Stimulated activated CD4-positive, alpha-beta T cell treated with anti-CD3 and anti-CD28 coated beads, Interleukin-15, amount 100 ng/mL, for 1 hour (primary cell): ENCODE data around the gene RPL35A.
"Not testable (repeated sequence)": the region's sequence is repeated elsewhere in the genome, so short reads cannot be mapped to it uniquely, and the experiment has no call there.

Source experiments
- DNase-seq, 2 donors: peaks; one replicate each; pipeline ENCODE4 v3.0.0-alpha.2; 2020; ENCODE audit warnings: low read depth in 1 of 2, low spot score in 1 of 2

The RPL35A gene

DNA sequence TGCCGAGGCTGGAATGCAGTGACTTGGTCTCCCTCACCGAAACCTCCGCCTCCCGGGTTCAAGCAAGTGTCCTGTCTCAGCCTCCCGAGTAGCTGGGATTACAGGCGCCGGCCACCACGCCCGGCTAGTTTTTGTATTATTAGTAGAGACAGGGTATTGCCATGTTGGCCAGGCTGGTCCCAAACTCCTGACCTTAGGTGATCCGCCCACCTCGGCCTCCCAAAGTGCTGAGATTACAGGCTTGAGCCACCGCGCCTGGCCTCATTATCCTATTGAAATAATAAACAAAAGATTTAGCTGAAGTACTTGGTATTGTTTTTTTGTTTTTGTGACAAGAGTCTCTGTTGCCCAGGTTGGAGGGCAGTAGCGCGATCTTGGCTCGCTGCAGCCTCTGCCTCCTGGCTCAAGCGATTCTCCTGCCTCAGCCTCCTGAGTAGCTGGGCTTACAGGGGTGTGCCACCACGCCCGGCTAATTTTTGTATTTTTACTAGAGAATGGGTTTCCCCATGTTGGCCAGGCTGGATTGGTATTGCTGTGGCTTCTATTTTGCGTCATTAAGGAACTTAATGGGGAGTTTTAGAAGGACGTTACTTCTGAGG lies 1.5 kb downstream of the RPL35A start:
- no peak for DNase-seq

DNA sequence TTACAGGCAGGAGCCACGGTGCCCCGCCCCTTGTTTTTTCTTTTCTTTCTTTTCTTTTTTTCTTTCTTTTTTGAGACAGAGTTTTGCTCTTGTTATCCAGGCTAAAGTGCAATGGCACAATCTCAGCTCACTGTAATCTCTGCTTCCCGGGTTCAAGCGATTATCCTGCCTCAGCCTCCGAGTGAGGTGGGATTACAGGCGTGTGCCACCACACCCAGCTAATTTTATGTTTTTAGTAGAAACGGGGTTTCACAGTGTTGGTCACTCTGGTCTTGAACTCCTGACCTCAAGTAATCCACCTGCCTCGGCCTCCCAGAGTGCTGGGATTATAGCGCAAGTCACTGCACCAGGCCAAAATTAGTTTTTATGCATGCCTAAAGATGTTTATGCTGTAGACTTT lies 2.5 kb downstream of the RPL35A start:
- DNase-seq, result no peak

DNA sequence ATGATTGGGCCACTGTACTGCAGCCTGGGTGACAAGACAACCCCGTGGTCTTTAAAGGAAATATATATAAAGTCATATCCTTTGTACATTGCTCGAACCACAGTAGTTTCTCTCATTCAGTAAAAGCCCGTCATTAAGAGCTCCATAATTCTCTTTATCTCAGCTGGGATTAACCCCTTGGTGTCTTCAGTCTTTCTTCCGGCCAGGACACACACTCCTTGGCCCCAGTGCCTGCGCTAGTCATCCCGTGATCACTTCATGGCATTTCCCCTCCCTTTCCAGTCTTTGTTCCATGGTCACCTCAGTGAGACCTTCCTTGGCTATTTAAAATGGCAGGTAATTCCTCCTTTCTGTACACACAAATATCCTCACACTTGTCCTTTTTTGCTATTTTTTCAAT lies 3.3 kb downstream of the RPL35A start:
- no peak for DNase-seq

DNA sequence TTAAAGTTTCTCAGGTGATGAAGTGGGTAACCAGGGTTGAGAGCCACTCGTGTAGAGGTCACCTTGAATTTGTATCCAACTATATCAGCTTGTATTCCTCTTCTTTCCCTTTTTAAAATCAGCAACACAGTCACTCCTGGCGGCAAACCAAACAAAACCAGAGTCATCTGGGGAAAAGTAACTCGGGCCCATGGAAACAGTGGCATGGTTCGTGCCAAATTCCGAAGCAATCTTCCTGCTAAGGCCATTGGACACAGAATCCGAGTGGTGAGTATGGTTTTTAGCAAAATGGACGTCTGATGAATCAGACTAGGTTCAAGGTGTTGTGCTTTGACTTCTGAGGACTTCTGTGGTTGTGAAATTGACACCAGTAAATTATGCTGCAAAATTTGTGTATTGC lies 3.9 kb downstream of the RPL35A start:
- DNase-seq, result no peak

DNA sequence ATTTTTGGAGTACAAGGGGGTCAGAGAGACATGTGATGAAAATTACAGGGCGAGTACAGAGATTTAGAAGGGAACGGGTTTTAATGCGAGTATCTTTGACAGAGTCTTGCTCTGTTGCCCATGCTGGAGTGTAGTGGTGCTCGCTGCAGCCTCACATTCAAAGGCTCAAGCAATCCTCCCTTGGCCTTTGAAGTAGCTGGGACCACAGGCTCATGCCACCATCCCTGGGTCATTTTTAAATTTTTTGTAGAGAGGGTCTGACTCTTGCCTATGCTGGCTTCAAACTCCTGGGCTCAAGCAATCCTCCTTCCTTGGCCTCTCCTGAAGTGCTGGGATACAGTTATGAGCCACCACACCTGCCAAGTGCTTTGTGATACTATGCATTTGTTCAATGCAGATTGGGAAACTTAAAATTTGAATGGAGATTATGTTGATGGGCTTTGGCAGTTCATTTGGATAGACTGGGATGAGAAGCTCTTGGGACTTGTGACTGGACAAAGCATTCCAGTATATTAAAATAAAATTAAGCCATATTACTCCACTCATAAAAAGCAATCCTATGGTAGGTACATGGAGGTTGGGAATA lies 6.0 kb downstream of the RPL35A start:
- DNase-seq, result no peak

DNA sequence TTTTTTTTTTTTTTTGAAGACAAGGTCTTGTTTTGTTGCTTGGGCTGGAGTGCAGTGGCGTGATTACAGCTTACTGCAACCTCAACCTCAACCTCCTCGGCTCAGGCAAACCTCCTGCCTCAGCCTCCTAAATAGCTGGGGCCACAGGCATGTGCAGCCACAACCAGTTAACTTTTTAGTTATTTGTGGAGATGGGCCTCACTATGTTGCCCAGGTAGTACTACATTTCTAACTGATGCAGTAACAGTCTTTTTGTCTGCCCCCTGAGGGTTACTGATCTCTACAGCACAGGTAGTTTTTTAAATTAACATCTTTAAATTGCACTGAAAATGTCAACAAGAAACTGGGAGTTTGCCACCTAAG lies 6.6 kb downstream of the RPL35A start:
- DNase-seq, result no peak

DNA sequence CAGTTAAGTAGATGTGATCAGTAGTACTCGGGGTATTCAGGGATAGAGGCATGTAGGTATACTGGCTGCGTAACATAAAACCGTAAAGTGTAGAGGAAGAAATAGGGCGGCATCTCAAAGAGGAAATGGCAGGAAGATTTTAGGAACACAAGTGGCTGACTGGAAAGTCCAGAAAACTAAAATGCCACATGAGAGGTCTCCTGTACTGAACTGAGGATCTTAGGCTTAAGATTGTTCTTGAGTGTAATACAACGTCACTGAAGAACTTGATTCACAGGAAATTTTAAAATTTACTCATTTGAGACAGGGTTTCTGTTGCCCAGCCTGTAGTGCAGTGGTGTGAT lies 7.8 kb downstream of the RPL35A start:
- no peak for DNase-seq

DNA sequence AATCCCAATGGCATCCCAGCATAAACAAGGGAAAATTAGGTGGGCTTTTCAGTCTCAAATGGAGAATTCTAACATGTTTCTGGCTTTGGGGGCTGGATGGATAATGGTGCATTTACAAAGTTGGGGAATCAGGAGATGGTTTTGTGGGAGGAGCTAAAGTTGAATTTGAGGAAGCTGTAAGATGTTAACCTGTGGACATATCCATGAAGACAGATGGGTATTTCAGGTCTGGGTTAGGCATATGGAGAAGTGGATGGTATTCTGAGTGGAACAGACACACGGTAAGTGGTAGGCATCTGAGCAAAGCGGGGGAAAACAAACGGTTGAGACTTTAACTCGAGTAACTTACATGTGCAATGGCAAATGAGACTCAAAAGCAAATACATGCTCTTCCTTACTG lies 8.4 kb downstream of the RPL35A start:
- DNase-seq, result no peak

DNA sequence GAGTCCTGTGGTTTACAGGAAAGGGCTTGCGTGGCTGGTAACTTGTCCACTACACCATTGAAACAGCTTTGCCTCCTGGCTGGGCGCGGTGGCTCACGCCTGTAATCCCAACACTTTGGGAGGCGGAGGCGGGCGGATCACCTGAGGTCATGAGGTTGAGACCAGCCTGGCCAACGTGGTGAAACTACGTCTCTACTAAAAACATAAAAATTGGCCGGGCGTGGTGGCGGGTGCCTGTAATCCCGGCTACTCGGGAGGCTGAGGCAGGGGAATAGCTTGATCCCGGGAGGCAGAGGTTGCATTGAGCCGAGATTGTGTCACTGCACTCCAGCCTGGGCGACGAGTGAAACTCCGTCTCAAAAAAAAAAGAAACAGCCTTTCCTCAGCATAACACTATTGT lies 8.9 kb downstream of the RPL35A start:
- not testable (repeated sequence) for DNase-seq

DNA sequence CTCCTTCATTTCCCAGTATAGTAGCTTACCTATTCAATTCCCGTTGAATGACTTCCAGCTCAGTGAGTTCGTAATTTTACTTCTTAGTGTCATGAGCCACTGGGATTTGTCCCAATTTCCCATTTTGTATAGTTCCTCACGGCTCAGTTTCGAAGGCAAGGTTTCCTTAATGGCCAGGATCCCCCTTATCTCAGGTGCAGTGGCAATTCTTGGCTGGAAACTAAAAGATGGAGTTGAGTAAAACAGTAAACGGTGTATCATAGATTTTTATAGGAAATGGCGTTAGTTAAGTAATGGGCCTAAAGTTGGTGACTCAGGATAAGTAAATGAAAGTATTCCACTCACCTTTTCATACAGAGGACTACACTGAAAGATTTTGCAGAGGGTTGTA lies 9.5 kb downstream of the RPL35A start:
- DNase-seq, result no peak

DNA sequence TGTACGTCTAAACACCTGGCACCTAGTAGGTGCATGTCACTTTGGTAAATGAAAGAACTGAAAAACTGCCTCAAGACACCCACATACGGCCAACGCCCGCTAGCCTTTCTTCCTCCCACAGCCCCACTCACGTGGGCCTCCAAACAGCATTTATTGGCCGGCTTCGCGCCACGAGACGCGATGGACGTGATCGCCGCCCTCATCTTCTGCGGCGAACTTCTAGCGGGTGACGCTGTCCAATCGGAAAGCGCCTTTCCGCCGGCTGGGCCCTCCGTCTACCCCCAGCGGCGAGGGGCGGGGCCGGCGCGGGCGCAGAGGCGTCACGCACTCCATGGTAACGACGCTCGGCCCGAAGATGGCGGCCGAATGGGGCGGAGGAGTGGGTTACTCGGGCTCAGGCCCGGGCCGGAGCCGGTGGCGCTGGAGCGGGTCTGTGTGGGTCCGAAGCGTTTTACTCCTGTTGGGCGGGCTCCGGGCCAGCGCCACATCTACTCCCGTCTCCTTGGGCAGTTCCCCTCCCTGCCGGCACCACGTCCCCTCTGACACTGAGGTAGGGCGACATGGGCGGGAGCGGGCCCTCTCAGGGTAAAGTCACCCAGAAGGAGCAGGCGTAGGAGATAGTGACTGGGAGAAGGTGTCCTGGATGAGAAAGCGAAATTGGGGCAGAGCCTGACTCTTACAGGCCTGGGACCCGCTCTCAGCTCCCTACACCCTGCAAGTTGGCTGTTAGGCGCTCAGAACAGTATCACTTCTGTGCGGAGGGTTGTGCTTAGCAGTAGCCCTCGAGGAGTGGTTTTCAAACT lies 10.1 kb downstream of the RPL35A start, which contains the start of gene LMLN:
Gene LMLN, plus strand, starts transcription at position 327 of the 803 bp plus-strand sequence. Its CDS starts 29 bp downstream, at position 356.
- DNase-seq, result peak; percentile 87 to 95

DNA sequence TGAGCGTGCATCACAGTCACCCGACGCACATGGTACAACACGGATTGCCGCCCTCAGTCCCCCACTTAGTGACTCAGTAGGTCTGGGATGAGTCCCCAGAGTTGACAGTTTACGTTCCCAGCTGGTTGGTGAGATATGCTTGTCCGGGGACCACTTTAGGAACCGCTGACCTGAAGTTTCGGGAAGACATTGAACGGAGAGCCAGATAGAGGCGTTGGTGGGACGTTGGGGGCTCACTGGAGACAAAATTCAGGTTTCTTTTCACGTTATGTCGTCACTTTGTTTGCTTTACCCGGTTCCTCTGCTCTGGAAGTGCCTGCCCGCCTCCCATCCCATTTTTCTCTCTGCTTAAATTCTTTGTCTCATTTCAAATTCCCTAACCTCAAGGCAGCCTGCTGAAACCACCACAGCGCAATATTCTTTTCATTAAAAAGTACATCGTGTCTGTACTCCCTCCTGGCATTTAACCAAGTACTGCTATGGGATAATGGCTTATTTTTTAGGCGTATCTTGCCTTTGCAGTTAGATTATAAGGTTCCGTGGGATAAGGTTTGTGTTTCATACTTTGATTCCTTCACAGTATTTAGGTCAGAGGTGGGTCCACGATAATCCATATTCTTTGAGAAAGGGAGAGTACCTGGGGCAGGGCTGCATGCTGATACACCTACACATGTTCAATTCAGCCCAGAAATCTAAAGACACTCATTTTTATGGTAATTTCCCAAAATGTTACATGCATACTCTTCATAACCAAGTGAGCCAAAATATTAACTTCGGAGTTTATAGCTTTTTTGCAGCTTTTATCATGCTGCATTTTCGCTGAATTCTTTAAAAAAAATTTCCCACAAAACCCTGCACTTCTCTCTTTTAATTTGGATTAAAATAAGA lies 10.9 kb downstream of the RPL35A start:
- DNase-seq, result no peak

DNA sequence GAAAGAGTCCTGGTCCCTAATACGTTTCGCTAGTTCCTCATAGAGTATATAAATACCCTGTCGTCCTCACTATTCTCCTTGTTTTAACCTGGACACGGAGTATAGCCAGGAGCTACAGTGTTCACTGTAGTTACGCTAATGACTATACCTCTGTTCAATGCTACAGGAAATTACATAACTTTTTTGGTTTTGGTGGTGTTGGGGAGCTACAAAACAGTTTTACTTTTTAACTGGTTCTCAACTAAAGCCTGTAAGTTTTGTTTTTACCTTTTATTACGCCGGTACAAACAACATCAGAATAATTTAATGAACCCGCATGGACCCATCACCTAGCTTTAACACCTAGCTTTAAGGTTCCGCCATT lies 11.6 kb downstream of the RPL35A start:
- DNase-seq, result no peak

DNA sequence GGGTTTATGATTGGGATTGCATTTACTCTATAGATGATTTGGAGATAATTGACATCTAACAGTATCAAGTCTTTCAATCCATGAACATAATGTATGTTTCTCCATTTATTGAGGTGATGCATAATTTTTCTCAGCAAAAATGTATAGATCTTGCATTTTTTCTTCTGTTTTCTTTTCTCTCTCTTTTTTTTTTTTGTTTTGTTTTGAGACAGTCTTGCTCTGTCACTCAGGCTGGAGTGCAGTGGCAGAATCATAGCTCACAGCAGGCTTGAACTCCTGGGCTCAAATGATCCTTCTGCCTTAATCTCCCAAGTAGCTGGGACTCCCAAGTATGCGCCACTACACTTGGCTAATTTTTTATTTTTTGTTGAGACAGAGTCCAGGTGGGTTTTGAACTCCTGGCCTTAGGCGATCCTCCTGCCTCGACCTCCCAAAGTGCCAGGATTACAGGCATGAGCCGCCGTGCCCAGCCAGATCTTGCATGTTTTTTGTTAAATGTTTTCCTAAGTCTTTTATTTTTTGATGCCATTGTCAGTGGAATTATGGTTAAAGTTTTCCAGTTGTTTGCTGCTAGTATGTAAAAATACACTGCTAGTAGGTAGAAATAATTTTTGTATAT lies 13.1 kb downstream of the RPL35A start:
- DNase-seq, result no peak

DNA sequence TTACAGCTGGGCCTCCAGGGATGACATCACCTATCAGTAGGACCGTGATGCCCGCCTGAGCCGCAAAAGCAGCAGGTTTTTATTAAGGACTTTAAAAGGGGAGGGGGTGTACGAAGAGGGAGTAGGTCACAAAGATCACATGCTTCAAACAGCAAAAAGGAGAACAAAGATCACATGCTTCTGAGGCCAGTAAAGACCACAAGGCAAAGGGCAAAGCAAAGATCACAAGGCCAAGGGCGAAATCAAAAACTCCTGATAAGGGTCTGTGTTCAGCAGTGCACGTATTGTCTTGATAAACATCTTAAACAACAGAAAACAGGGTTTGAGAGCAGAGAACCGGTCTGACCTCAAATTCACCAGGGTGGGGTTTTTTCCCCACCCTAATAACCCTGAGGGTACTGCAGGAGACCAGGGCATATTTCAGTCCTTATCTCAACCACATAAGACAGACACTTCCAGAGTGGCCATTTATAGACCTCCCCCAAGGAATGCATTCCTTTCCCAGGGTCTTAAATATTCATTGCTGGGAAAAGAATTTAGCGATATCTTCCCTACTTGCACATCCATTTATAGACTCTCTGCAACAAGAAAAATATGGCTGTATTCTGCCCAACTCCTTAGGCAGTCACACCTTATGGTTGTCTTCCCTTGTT lies 17.5 kb downstream of the RPL35A start:
- not testable (repeated sequence) for DNase-seq

DNA sequence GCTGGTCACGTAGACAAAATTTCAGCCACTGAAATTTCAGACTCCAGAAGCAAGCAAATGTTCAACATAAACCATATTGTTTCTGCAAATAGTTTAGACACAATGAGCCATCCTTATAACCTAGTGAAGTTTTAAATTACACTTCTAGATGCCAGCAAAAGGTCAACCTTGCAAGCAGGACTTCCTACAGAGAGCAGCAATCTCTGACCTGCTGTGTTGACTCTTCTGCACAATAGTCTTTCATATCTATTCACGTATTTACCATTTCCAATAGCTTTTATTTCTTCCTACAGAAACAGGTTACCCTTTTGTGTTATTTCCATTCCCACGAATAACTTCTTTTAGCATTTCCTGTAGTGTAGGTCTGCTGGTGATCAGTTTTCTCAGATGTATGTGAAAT lies 20.6 kb downstream of the RPL35A start:
- no peak for DNase-seq

DNA sequence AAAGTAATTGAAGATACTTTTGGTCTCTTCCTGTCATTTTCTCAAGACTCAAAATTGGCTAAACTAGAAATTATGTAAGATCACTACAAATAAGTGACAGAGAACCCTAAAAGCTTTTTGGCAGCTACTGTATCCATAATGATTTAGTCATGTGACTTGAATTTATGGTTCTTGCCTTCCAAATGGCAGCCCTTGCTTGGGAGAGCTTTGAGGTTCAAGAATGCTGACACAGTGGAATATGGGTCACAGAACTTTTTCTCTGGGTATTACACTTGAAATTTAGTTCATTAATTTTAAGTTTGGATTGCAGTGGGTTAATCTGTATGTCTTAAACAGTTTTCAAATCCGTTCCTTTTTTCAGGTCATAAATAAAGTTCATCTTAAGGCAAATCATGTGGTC lies 24.0 kb downstream of the RPL35A start:
- DNase-seq, result no peak

DNA sequence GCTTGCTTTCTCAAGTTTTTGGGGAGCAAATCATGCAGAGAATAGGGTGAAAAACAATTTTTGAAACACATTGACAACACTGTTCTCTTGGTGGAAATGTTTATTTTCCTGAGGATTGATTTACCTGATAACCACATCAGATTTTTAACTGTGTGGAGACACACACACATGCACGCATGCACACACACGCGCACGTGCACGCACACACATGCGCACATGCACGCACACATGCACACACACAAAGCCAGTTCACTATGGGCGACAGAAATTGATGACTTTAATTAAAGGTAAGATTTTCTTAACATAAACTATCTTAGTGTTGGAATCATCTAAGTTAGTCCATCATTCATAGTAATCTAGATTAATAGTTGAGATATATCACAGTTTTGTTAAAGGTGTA lies 25.3 kb downstream of the RPL35A start:
- DNase-seq, result no peak

DNA sequence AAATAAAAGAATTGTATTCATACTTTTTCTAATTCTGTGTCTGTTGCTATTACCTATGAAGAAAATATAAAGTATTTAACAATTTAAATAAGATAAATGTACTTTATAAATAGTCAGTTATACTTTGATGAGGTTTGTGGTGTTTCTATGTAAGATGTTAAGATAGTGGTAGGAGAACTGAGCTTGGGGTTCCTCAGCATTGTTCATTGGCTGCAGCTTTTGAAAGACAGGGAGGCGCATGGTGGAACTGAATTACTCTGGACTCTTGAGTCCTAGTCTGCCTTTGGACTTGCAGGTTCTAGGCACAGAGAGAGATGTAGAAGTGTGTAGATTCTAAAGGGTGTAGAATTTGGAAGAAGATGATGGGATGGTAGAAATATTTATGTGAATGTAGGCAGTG lies 33.1 kb downstream of the RPL35A start:
- DNase-seq, result no peak

DNA sequence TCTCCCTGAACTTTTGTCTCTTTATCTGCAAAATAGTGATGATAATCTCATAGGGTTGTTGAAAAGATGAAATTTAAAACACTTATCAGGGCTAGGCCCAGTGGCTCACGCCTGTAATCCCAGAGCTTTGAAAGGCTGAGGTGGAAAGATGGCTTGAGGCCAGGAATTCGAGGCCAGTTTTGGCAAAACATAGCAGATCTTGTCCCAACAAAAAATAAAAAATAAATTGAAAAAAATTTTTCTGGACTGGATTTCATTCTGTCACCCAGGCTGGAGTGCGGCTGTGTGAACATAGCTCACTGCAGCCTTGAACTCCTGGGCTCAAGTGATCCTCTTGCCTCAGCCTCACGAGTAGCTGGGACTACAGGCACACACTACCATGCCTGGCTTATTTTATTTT lies 39.7 kb downstream of the RPL35A start:
- no peak for DNase-seq

DNA sequence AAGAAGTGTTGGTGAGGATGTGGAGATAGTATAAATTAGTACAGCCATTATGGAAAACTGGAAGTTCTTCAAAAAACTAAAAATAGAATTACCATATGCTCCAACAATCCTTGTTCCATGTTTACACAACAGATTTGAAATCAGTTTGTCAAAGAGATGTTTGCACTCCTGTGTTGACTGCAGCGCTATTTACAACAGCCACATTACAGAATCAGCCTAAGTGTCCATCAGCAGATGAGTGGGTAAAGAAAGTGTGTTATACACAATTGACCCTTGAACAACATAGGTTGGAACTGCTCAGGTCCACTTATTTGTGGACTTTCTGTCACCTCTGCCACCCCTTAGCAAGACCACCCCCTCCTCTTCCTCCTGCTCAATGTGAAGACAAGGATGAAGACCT lies 44.7 kb downstream of the RPL35A start:
- DNase-seq, result no peak
